ENCODE measurements around the gene CCDC192.
A peak's percentile ranks its signal among the peaks of the same experiment; 100 is the strongest.
"Not testable (repeated sequence)": the region's sequence is repeated elsewhere in the genome, so short reads cannot be mapped to it uniquely, and the experiment has no call there.

CCDC192 gene, protein sequence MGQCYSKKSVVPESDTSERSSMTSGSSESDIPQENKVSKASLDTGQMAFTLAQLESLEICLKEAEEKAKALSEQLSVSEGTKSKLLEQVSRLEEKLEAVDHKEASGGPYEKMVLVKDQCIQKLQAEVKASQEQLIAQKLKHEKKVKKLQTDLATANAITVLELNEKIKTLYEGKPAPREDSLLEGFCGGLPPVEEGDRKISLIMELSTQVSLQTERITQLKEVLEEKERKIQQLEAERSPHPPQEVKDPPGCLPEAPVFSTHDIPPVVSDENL

GRCh38 chr5:127702926-127703561 is at the start of gene CCDC192:
Gene CCDC192 (plus strand): TSS chr5:127703391. CDS start chr5:127703446, 55 bp downstream.
- no peak for DNase-seq

DNA sequence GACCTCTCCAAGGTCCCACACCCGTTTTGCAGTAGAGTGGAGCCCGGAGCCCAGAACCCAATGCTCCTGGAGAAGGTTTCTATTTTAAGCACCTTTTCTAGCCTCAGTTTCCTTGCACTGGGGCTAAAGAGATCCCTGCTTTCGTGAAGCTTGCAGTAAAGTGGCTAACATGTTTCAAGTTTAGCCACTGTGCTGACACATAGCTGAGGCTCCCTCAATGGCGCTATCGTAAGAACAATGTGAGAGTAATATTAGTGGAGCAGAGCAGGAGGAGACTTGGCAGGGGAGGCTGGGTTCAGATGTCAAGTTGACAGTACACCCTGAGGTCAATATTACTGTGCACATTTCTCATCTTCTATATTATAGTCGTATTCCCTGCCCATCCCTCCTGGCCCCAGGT is 46.4 kb upstream of the CCDC192 start:
- no peak for DNase-seq

DNA sequence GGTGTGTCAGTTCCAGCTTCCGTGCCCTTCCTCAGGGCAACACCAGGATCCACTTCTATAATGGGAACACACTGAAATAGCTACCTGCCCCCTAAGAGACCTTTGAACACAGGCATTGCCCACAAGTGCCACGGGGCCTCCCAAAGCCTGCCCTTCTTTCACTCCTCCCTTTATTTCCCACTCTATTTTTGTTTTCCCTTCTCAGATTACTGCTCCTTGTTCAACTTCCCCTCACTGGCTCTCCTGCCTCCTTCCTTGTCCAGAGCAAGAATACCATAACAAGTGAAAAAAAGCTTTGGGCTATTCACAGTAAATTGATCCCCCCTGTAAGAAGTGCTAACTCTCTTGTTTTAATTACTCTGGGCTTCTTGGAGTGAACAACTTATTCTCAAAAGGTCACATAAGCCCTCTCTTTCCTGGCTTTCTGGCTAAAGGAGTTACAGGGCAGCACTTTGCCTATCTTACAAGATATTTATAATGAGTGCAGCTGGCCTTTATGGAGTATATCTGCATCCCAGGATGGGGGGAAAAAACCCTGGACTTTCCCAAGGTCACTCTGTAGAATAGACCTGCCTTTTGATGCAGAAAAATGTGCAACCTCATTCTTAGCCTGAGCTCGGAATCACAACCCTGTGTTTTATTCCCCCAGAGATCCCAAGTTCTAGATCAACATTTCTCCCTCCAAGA is 43.0 kb upstream of the CCDC192 start:
- no peak for DNase-seq

GRCh38 chr5:127664093-127664492 is 39.1 kb upstream of the CCDC192 start:
- DNase-seq = no peak

DNA sequence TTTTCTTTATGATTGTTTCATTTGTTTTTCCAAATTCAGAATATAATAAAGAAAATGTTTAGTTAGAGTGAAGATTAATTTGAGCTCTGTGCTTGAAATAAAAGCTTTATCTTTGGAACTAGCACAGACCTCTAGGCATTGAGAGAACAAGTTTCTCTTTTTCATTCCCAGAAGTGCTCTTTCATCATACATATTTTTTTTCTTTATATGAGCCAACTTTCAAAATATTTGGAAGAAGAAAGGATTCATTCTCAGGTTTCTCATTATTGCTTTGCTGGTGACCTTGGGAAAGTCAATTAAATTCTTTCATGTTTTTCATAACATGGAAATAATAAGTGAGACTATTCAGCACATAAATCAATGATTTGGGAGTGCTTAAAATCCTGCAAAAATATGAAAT is 37.5 kb upstream of the CCDC192 start:
- DNase-seq = no peak

DNA sequence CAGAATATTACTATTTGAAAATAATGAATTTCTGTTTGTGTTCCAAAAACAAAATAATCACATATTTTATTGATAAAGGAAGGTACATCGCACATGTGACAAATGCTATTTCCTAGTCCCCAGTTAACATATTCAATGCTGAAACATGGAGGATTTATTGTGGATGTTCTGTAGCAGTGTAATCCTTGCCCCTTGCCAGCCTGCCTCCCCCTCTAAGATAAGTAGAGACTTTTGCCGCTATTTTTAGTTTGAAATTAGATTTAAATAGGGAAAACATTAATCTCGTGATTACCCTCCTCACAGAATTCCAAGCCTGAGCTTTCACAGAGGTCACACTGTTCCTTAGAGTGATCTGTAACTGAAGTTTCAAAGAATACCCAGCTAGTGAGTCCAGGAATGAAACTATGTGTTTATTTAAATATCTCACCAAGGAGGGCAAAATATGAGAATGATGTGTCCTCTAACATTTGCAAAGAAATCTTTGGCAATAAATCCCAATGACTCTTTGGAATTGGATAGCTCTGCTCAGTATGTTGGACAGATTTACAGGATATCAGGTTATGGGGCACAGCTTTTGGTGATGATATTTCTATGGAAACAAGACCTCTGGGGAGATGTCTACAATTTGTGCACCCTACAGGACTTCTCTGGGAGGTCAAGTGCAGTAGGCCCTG is 37.0 kb upstream of the CCDC192 start:
- no peak for DNase-seq

- no peak for DNase-seq
Observed at GRCh38 chr5:127667926-127668325, 35.3 kb upstream of the CCDC192 start.

DNA sequence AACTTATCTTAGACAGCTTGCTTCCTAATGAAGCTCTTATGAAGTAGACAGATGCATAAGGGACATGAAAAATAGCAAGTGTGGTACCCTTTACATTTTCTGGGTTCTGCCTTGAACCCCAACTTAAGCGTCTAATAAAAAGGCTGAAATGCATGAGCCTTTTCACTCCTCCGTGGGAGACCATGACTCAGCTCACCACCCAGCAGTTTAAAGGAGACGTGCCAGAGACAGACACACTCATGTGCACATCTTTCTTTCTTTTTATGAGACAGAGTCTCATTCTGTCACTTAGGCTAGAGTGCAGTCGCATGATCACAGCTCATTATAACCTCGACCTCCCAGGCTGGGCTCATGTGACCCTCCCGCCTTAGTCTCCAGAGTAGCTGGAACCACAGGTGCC is 32.0 kb upstream of the CCDC192 start:
- no peak for DNase-seq

- no peak for DNase-seq
Observed at GRCh38 chr5:127673117-127673800, 29.9 kb upstream of the CCDC192 start.

DNA sequence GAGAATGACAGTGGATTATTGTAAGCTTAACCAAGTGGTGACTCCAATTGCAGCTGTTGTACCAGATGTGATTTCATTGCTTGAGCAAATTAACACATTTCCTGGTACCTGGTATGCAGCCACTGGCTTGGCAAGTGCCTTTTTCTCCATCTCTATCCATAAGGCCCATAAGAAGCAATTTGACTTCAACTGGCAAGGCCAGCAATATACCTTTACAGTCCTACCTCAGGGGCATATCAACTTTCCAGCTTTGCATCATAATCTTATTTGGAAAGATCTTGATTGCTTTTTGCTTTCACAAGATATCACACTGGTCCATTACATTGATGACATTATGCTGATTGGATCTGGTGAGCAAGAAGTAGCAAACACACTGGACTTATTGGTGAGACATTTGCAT is 26.2 kb upstream of the CCDC192 start:
- not testable (repeated sequence) for DNase-seq

GRCh38 chr5:127679691-127680330 is 23.4 kb upstream of the CCDC192 start:
- DNase-seq = peak; percentile 27

DNA sequence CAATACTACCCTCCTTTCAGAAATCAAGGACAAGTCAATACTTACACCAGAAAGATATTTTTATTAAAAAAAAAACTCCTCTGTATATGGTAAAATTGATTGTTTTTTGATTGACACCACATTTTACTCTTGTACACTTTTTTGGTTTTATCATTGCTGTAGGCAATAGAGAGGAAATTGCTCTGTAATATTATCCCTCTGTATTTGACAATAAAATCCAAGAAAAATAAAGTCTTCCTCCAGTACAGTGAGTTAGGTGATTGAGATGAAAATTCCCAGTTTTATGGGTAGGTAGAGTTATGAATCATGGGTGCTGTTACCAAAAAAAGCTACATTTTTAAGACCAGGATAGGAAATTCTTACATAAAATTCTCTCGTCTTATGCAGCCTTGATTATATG is 22.6 kb upstream of the CCDC192 start:
- no peak for DNase-seq

DNA sequence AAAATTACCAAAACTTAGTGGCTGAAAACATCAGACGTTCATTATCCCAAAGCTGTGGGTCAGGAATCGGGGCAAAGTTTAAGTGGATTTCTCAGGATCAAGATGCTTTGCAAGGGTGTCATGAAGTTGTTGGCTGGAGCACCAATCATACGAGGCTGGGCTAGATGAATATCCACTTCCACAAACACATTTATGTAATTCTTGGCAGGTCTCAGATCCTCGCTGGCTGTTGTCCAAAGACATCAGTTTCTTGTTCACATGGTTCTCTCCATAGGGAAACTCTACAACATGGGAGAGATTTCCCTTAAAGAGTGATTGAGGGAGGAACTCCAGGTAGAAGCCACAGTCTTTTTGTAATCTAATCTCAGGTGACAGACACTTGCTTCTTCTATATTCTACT is 20.2 kb upstream of the CCDC192 start:
- no peak for DNase-seq

DNA sequence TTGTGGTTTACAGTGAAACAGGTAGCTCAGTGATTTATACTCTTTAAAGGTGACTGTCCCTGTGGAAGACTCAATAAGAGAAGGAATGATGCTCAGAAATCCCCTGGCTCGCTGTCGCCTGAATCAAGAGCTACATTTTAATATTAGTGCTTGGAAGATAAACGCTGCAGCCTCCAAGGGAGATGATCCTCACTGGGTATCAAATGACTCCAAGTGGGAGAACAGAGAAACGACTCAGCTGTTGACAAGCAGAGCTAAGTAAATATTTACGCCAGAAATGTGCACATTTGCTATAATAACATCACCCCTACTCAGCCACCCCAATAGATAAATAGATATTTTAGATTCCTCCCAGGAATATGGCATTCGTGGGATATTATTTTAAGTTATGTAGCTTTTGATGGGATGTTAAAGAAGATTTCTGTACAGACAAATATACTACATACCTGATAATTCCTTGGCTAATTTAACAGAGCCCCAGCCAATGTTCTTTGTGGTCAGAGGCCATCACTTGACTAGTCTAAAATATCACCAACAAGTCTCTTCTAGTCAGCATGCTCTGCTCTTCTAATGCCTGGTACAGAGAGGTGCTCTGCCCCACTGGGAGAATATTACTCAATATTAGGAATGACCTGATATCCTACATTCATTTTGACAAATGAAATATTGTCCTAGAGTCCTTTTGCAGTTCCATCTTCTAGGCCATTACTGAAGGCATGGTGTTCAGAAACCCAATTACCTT is 18.3 kb upstream of the CCDC192 start:
- no peak for DNase-seq

- no peak for DNase-seq
Observed at GRCh38 chr5:127685662-127686061, 17.5 kb upstream of the CCDC192 start.

DNA sequence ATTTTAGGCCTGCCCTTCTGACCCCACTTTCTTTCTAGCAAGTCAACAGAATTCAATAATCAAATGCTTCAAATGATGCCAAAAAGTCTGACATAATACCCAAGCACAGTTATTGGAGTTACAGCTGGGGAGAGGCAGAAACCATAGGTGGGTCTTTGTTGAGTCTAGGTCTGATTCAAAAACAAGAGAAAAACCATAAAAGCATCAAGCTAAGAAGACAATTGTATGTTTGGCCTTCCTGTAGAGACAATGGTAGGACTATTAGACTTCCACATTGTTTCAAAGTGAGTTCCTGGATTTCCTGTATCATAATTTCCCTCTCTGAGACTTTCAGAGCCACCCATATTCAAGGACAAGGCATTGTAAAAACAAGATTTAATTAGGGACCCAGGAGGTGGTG is 16.8 kb upstream of the CCDC192 start:
- DNase-seq = no peak

DNA sequence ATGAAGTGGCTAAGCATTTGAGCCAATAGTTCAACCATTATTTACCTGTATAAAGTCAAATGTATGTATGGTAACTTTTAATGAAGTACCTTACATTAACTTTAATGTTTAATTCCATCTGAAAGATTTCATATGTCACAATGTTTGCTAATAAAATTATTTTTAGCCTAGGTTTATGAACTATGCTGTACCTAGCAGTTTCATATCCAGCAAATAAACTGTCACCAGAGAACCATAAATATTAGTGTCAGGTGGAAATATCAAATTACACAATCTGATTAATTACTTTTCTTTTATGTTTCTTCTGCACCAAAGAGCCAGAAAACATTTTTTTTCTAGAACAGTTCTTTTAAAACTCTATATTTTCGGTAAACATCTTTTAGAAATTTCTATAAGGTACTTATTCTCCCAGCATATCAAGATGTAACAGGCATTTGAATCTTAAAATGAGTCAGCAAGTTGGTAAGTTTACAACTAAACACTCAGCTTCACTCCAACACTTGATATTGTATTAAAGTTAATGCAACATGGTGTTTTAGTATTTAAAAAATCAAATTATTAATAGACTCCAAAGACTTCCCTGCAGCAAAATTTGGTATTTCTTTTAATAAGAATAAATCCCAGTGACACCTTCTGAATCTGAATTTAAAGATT is 8.5 kb upstream of the CCDC192 start:
- DNase-seq = no peak

DNA sequence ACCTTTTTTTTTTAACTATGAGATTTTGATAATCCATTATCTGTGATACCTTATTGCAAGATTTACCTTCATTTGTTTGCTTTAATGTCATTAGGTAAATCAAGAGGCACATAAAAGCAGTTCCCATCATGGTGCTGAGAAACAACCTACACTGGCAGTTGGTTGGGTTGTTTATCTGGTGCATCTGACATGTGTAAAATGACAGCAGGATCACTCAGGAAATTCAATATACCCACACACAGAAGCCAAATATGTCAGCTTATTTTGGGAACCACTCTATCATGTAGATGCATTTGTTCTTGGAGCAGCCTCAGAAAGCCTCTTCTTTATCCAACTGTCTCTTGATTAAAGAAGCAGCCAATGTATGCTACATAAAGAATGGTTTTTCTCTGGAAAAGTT is 7.8 kb upstream of the CCDC192 start:
- DNase-seq = no peak

DNA sequence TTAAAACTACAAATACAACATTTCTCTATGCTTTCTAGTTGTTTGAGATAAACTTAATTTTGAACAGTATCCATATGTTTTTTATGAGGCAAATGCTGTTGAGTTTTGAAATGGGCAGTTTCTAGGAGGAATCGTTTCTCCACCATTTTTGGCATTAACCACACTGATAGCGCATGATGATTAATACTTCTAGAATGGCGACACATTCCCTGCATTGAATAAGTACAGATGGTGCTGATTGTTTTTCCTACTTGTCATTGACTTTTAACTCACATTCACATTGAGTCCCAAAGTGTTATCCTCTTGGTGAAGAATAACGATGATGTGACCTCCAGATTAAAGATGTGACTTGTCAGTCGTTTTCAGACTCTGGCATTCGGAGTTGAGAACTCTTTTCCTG is 6.5 kb upstream of the CCDC192 start:
- no peak for DNase-seq

- DNase-seq = no peak
Observed at GRCh38 chr5:127697894-127698600, 5.1 kb upstream of the CCDC192 start.

GRCh38 chr5:127699416-127699815 is 3.8 kb upstream of the CCDC192 start:
- no peak for DNase-seq
